WTC11 (cell line): ENCODE results near the gene WIZ.

ENCODE experiments used
- ATF1 ChIP-seq: sonication (generic); formaldehyde crosslinking; IDR thresholded peaks from 2 replicates; pipeline ENCODE4 v1.8.1; 2023; ENCODE audit warnings: mild to moderate bottlenecking, moderate library complexity, missing genetic modification reagents
- CTCF ChIP-seq: fragments of 200-600 bp; IDR thresholded peaks from 2 replicates; pipeline ENCODE4 v1.8.0; 2022; ENCODE audit warnings: antibody characterized with exemption
- ESRRA ChIP-seq: sonication (generic); formaldehyde crosslinking; IDR thresholded peaks from 2 replicates; pipeline ENCODE4 v1.8.1; 2022; ENCODE audit warnings: mild to moderate bottlenecking, missing genetic modification reagents, borderline replicate concordance
- JUN ChIP-seq: sonication (generic); formaldehyde crosslinking; IDR thresholded peaks from 2 replicates; pipeline ENCODE4 v1.8.0; 2023; ENCODE audit warnings: mild to moderate bottlenecking, missing genetic modification reagents
- MAX ChIP-seq: sonication (generic); formaldehyde crosslinking; IDR thresholded peaks from 2 replicates; pipeline ENCODE4 v1.8.0; 2022; ENCODE audit warnings: mild to moderate bottlenecking, missing genetic modification reagents
- MXD4 ChIP-seq: fragments of 250-450 bp; sonication (Bioruptor Pico); IDR thresholded peaks from 2 replicates; pipeline ENCODE4 v1.8.0; 2021; ENCODE audit warnings: mild to moderate bottlenecking, moderate library complexity, borderline replicate concordance
- NFYB ChIP-seq: sonication (generic); formaldehyde crosslinking; conservative IDR thresholded peaks from 2 replicates; pipeline ENCODE4 v1.8.0; 2022; ENCODE audit warnings: low read depth, missing genetic modification reagents
- TEAD4 ChIP-seq: sonication (generic); formaldehyde crosslinking; IDR thresholded peaks from 2 replicates; pipeline ENCODE4 v1.8.0; 2022; ENCODE audit warnings: mild to moderate bottlenecking, missing genetic modification reagents
- TF ChIP-seq, protein P1 (sequence below): sonication (generic); formaldehyde crosslinking; IDR thresholded peaks from 2 replicates; pipeline ENCODE4 v1.8.1; 2022; ENCODE audit warnings: mild to moderate bottlenecking, moderate library complexity, missing genetic modification reagents
- TF ChIP-seq, protein P2 (sequence below): sonication (generic); formaldehyde crosslinking; IDR thresholded peaks from 2 replicates; pipeline ENCODE4 v1.8.0; 2023; ENCODE audit warnings: mild to moderate bottlenecking, missing genetic modification reagents
- TF ChIP-seq, protein P3 (sequence below): sonication (generic); formaldehyde crosslinking; IDR thresholded peaks from 2 replicates; pipeline ENCODE4 v1.8.1; 2023; ENCODE audit warnings: mild to moderate bottlenecking, missing genetic modification reagents, moderate library complexity

DNA sequence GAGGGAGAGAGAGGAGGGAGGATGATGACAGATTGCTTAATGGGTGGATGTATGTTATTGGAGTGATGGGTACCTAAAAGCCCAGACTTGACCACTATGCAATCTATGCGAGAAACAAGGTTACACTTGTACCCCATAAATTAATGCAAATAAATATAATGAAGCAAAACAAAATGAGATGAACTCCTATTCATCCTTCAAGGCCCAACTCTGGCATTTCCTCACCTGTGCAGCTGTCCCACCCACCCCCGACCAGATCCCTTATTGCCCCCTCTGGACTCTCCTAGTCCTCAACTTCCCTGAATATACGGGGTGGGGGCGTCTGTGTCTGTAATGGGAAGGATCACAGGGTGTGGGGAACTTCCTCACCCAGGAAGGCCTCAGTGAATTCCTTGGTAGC, 25.4 kb upstream of the WIZ start:
- TF ChIP-seq ESRRA (CRISPR knock-in tag) = no peak
- no peak for TF ChIP-seq MXD4 (CRISPR knock-in tag)
- TF ChIP-seq CTCF = no peak
- TF ChIP-seq MAX = no peak
- TF ChIP-seq NFYB (CRISPR knock-in tag) = no peak
- TF ChIP-seq, protein P1, sequence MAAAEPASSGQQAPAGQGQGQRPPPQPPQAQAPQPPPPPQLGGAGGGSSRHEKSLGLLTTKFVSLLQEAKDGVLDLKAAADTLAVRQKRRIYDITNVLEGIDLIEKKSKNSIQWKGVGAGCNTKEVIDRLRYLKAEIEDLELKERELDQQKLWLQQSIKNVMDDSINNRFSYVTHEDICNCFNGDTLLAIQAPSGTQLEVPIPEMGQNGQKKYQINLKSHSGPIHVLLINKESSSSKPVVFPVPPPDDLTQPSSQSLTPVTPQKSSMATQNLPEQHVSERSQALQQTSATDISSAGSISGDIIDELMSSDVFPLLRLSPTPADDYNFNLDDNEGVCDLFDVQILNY (CRISPR knock-in tag) = no peak
- no peak for TF ChIP-seq ATF1 (CRISPR knock-in tag)
- no peak for TF ChIP-seq JUN
- TF ChIP-seq TEAD4 = no peak
- TF ChIP-seq, protein P2, sequence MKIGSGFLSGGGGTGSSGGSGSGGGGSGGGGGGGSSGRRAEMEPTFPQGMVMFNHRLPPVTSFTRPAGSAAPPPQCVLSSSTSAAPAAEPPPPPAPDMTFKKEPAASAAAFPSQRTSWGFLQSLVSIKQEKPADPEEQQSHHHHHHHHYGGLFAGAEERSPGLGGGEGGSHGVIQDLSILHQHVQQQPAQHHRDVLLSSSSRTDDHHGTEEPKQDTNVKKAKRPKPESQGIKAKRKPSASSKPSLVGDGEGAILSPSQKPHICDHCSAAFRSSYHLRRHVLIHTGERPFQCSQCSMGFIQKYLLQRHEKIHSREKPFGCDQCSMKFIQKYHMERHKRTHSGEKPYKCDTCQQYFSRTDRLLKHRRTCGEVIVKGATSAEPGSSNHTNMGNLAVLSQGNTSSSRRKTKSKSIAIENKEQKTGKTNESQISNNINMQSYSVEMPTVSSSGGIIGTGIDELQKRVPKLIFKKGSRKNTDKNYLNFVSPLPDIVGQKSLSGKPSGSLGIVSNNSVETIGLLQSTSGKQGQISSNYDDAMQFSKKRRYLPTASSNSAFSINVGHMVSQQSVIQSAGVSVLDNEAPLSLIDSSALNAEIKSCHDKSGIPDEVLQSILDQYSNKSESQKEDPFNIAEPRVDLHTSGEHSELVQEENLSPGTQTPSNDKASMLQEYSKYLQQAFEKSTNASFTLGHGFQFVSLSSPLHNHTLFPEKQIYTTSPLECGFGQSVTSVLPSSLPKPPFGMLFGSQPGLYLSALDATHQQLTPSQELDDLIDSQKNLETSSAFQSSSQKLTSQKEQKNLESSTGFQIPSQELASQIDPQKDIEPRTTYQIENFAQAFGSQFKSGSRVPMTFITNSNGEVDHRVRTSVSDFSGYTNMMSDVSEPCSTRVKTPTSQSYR (CRISPR knock-in tag) = no peak
- TF ChIP-seq, protein P3, sequence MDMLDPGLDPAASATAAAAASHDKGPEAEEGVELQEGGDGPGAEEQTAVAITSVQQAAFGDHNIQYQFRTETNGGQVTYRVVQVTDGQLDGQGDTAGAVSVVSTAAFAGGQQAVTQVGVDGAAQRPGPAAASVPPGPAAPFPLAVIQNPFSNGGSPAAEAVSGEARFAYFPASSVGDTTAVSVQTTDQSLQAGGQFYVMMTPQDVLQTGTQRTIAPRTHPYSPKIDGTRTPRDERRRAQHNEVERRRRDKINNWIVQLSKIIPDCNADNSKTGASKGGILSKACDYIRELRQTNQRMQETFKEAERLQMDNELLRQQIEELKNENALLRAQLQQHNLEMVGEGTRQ (CRISPR knock-in tag) = no peak
